ENCODE data around the gene GSK3B.

The GSK3B gene

DNA sequence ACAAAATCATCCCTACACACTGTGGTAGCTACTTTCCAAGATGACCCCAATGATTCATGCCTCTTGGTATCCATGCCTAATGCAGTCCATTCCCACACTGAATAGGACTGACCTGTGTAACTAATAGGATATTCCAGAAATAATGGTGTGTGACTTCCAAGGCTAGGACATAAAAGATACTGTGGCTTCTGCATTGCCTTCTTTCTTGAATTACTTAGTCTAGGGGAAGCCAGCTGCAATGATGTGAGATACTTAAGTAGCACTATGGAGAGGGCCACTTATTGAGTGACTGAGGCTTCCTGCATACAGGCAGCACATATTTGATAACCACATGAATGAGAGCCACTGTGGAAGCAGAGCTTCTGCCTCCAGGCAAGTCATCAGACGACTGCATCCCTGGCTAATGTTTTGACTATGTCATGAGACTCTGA, 262.3 kb downstream of the GSK3B start:
- in situ Hi-C loops (cut with HindIII; ENCODE audit: low sequenced_read_pairs): no loop called here

DNA sequence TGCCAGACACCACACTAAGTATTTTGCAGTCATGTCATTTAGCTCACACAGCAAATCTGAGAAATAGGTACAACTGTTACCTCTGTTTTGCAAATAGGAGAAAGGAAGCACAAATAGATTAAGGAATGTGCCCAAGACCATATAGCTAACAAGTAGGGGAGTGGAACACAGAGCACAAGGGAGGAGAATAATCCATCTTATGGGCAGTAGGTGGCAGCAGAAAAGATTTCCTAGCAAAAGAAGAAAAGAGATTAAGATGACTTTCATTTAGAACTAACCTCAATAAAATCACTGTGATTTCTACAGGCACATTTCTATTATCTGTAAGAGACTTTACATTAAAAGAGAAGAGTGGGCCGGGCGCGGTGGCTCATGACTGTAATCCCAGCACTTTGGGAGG, 263.2 kb downstream of the GSK3B start:
- in situ Hi-C loops (cut with HindIII; ENCODE audit: low sequenced_read_pairs): no loop called here

DNA sequence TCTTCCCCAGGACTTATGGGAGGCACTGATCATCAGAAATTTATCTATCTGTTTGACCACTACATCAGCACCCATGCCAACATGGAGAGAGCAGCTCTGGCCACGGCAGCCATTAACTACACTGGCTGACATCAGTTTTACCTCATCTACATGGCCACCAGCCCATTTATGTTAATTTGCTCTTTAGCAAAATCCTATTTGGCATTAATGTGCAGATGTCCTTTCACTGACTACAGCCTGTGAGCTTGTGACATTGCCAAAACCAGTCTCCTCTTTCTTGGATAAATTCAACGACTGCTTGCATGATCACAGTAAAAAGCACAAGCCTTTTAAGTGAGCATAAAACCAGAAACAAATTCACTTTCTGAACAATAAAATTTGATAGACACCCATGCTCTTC, 264.8 kb downstream of the GSK3B start:
- in situ Hi-C loops (cut with HindIII; ENCODE audit: low sequenced_read_pairs): no loop called here

DNA sequence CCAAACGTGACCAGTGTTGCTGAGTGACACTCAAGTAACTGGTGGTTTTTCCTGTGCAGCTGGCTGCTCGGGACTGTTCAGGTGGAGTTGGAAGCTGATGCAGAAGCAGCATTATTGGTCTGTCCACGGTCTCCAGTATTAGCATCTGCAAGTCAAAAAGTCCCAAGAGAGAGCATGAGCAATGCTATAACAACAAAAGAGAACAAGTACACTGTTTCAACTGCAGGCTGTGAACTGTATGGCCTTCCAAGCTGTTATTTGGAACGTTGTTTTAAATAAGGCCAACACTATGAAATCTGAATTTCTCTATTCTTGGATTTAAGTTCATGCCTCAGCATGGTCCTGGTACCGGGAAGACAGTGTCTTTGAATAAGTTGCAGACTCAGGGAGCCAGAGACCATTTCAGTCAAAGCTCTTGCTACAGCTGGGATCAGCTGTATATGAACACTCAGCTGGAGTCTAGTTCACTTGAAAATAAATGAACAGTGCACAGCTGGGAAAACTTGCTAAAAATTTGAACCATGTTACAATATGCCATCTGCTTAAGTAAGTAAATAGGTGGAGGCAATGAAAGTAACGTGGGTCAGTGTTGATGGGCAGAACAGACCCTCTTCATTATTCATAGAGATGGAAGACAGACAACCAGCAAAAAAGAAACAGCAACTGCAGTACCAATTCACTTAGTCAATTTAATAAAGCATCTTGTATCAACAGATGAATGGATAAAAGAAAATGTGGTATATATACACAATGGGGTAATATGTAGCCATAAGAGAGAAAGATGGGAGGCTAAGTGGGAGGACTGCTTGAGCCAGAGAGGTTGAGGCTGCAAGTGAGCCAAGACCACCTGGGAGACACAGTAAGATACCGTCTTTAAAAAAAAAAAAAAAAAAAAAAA, 267.3 kb downstream of the GSK3B start:
- in situ Hi-C loops (cut with HindIII; ENCODE audit: low sequenced_read_pairs): no loop called here

DNA sequence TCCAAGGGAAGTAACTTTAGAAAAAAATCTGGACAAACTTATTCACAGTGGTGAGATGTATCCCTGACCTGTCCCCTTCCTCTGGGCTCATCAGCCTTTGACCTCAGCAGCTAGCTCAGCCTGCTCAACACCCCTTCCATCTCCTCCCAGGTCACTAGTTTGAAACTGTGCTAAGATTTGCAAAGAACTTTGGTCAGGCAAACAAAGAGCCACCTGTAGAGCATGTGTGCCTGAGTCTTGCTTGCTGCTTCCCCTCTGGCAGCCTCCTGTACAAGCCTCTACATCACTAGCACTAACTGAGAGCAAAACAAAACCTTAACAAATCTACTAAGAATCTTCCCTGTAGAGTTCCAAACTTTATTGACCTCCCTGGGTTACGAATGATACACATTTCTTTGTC, 268.4 kb downstream of the GSK3B start:
- in situ Hi-C loops (cut with HindIII; ENCODE audit: low sequenced_read_pairs): no loop called here

DNA sequence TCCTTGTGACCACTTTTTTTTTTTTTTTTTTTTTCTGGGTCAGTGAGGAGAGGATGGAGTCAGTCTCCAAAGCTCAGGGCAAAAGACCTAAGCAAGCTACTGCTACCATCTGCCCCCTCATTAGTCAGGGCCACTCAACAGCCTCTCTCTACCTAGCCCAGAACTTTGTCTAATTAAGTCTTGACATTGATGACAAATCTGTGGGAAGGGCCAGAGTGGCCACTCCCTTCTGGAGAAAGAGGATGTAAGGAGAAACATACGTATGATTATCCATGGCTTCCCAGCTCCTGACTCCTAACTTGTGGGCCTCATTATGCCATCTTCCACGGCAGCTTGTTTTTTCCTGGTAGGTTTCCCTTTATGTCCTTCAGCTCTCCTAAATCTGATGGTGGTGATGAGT, 274.4 kb downstream of the GSK3B start:
- in situ Hi-C loops (cut with HindIII; ENCODE audit: low sequenced_read_pairs): loop anchor here (10.0 kb wide), 1 partner anchor 355 kb away; no protein-coding TSS in a partner anchor

DNA sequence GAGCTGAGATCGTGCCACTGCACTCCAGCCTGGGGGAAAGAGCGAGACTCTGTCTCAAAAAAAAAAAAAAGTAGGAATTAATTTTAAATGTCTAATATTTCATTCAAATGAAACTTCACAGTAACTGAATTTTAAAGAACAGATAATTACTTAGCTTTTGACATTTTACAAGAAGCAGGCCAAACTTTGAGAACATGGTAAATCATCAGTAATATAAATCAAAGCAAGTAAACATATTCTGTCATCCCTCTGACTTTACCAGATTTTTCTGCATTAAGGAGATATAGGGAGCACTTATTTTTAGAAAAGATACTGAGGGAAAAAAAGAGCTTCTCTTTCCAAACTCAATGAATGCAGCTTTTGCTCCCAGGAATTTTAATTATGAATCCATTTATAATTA, 275.3 kb downstream of the GSK3B start:
- in situ Hi-C loops (cut with HindIII; ENCODE audit: low sequenced_read_pairs): loop anchor here (10.0 kb wide), 1 partner anchor 356 kb away; no protein-coding TSS in a partner anchor

DNA sequence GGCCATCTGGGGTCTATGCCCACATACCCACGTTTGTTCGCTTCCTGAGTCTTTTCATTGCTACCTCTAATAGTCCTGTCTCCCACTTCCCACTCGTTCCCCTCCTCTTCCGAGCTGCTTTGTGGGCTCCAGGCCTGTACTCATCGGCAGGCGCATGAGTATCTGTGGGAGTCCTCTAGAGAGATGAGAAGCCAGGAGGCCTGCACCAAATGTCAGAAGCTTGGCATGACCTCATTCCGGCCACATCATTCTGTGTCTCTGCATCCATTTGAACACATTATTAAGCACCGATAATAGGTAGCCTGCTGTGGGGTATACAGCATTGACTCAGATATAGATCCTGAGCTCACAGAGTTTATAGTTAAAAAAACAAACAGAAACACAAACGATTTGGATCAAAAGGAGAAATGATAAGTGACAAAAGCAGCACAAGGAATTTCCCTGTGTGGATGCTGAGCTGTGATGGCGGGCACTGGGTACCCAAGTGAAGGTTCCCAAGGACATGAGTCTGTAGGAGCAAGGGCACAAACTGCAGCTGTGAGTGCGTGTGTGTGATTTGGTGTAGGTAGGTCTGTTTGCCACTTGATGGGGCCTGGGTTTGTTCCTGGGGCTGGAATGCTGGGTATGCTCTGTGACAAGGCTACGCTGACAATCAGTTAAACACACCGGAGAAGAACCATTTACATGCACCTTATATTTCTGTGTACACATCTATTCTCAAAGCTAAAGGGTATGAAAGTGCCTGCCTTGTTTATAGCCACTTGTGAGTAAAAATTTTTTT, 276.5 kb downstream of the GSK3B start:
- in situ Hi-C loops (cut with HindIII; ENCODE audit: low sequenced_read_pairs): loop anchor here (10.0 kb wide), 1 partner anchor 357 kb away; no protein-coding TSS in a partner anchor

DNA sequence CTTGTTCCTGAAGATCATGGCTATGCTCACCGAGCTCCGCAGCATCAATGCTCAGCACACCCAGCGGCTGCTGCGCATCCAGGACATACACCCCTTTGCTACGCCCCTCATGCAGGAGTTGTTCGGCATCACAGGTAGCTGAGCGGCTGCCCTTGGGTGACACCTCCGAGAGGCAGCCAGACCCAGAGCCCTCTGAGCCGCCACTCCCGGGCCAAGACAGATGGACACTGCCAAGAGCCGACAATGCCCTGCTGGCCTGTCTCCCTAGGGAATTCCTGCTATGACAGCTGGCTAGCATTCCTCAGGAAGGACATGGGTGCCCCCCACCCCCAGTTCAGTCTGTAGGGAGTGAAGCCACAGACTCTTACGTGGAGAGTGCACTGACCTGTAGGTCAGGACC, 277.2 kb downstream of the GSK3B start:
- in situ Hi-C loops (cut with HindIII; ENCODE audit: low sequenced_read_pairs): loop anchor here (10.0 kb wide), 1 partner anchor 358 kb away; no protein-coding TSS in a partner anchor

DNA sequence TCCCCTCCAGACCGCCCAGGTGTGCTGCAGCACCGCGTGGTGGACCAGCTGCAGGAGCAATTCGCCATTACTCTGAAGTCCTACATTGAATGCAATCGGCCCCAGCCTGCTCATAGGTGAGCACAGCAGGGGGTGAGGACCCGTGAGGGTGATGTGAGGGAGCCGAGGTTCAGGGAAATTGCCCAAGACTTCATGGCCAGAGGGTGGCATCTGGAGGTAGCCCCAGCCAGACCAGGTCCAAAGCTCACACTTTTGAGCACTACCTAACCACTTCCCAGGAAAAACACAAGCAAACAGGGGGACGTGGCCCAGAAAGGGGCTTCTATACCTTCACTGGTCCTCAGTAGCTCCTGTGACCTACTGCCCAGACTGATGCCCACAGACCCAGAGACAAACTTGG, 278.5 kb downstream of the GSK3B start:
- in situ Hi-C loops (cut with HindIII; ENCODE audit: low sequenced_read_pairs): loop anchor here (10.0 kb wide), 1 partner anchor 359 kb away; no protein-coding TSS in a partner anchor

DNA sequence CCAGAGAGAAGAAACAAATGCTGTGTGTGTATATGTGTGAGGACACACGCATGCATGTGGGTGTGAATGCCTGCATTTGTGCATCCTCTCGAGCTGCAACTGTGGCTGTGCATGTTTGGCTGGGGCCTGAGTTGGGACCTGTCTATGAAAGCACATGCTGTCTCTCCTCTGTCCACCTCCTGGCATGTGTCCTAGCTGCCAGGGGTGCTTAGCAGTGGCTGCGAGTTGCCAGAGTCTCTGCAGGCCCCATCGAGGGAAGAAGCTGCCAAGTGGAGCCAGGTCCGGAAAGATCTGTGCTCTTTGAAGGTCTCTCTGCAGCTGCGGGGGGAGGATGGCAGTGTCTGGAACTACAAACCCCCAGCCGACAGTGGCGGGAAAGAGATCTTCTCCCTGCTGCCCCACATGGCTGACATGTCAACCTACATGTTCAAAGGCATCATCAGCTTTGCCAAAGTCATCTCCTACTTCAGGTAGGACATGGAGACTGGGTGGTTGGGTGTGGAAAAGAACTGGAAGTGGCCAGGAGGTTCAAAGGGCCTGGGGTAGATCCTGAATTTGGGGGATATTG, 281.7 kb downstream of the GSK3B start:
- in situ Hi-C loops (cut with HindIII; ENCODE audit: low sequenced_read_pairs): loop anchor here (10.0 kb wide), 1 partner anchor 362 kb away; no protein-coding TSS in a partner anchor

DNA sequence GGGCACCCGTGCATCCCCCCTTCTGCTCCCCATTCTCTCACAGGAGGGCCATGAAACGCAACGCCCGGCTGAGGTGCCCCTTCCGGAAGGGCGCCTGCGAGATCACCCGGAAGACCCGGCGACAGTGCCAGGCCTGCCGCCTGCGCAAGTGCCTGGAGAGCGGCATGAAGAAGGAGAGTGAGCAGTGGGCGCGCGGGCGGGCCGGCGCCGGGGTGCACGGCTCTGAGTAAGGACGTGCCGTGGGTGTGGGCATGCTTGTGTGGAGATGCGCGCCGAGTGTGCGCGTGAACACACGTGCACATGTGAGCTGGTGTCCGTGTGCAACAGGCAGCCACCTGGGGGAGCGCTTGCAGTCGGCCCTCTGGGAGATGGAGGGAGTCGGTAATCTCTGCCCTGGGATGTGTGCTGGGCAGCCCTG, 284.2 kb downstream of the GSK3B start:
- in situ Hi-C loops (cut with HindIII; ENCODE audit: low sequenced_read_pairs): loop anchor here (10.0 kb wide), 1 partner anchor 365 kb away; no protein-coding TSS in a partner anchor

DNA sequence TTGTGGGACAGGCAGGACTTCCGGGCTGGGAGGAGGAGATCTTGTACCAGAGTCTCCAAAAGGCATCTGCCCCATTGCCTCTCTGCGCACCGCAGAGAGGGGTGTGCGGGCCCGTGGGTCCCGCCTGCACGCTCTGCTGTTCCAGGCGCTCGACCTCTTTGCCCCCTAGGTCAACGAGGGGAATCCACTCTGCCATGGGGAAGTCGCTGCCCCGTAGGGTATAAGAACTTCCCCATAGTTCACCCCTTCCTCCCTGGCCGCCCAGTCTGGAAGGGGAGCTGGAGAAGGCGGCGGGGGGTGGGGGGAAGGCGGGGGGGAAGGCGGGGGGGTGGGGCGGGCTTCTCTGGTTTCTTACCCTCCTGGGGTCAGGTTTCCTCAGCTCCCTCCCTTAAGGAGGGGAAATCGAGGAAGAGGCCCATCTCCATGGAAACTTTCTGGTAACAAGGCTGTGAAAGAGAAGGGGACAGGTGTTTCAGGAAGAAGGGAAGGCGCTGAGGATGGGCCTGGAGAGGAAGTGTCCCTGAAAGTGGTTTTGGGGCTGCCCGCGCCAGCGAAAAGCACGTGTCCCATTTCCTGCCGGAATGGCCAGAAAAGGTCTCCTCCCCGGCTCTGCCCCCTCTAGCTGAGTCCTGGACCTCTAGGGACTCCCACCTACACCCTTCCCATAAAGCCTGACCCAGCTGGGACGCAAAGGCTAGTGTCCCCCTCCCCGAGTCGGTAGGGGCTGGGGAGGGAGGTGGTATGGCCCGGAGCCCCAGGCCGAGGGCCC, 284.8 kb downstream of the GSK3B start:
- in situ Hi-C loops (cut with HindIII; ENCODE audit: low sequenced_read_pairs): loop anchor here (10.0 kb wide), 1 partner anchor 365 kb away; no protein-coding TSS in a partner anchor

DNA sequence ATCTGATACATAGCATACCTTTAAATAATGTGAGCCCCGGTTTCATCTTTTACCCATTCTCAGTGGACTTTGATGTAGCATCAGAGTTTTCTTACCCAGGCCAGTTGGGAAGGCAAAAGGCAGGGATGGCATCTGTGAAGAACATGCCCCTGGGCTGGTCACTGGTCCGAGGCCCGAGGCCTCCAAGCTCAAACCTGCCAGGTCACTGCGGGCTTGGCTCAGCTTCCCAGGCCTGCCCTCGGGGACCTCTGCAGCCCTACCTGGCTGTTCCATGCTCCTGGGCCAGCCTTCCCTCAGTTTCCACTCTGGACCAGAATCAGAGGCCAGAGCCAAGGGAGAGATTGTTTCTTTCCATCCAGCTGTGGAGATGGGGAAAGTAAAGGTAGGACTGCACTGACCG, 285.4 kb downstream of the GSK3B start:
- in situ Hi-C loops (cut with HindIII; ENCODE audit: low sequenced_read_pairs): no loop called here

DNA sequence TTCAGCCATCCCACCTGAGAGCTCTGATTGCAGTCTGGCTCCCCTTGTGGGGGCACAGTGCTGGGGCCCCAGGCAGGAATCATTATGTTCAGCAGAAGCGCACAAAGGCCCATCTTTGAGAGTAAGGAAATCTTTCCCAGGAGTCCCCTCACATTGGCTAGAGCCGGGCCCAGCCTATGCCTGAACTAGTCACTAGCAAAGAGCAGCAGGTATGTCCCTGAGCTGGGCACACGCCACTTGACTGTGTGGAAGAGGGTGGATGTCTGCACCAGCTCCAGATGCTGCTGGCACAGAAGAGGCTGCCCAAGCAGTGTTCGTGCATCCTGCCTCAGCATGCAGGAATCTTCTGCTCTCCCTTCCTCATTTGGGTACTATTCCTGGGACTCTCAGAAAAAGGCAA, 286.0 kb downstream of the GSK3B start:
- in situ Hi-C loops (cut with HindIII; ENCODE audit: low sequenced_read_pairs): no loop called here

DNA sequence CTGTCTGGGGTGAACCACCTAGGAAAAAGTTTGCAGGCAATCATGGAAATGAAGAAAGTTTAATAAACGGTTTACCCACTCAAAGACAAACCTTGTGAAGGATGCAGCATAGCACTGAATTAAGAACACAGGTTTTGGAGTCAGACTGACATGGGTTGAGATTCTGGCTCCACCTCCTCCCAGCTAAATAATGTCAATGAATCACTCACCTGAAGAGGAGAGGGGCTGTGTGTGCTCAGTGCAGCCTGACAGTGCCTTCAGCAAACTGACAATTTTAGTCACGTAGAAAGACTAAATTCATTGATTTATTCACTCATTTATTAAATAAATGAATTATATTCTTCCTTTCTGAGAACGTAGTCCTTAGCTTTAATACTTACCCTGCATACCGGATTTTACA, 293.4 kb downstream of the GSK3B start:
- in situ Hi-C loops (cut with HindIII; ENCODE audit: low sequenced_read_pairs): no loop called here

DNA sequence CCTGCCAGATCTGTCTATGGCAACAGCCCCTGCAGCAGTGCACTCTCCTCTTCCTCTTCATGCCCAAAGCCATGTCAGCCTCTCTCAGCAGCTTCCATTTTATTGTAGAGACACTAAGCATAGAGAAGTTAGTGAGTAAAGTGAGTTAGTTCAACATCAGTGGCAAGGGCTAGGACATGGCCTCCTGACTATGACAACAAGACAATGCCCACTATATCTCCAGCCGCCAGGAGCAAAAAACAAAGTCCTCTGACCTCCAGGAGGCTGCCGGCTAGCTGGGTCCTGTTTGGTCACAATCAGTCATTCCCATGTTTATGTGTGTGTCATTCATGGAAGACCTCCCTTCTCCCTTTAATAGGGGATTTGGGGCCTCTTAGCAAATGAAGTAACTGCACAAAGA, 297.5 kb downstream of the GSK3B start:
- in situ Hi-C loops (cut with HindIII; ENCODE audit: low sequenced_read_pairs): no loop called here

DNA sequence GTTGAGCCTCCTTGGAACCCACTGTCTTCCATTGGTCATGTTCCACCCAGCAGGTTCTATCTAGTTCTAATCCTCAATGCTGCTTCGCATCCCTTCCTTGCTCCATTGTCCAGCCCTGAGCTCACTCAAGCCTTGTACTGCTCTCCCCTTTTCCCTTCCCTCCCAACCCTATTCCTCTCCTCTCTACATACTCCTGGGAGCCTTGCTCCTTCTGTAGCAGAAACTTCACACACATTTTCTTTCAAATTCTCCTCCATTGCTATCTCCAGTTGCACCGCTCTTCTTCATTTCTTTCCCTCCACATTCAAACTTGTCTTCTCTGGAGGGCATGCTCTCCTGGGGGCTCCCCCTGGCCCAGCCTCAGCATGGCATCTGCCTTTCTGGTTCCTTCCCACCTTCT, 297.9 kb downstream of the GSK3B start:
- in situ Hi-C loops (cut with HindIII; ENCODE audit: low sequenced_read_pairs): no loop called here

DNA sequence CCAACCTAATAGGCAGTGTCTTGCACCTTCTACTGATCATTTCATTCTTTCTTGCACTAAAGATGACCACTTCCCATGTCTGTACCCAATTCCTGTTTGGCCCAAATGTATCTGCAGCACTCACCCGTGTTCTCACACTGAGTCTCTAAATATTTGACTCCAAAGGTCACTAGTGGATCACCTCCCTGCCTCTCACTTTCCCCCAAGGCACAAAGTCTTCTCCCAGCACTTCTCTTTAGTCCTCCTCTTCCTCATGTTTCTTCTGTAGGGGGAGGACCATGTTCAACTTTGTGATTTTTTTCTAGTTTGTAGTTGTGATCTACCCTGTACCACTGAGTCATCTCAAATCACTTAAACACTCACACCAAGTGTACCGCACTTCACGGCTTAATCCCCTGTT, 298.4 kb downstream of the GSK3B start:
- in situ Hi-C loops (cut with HindIII; ENCODE audit: low sequenced_read_pairs): no loop called here

DNA sequence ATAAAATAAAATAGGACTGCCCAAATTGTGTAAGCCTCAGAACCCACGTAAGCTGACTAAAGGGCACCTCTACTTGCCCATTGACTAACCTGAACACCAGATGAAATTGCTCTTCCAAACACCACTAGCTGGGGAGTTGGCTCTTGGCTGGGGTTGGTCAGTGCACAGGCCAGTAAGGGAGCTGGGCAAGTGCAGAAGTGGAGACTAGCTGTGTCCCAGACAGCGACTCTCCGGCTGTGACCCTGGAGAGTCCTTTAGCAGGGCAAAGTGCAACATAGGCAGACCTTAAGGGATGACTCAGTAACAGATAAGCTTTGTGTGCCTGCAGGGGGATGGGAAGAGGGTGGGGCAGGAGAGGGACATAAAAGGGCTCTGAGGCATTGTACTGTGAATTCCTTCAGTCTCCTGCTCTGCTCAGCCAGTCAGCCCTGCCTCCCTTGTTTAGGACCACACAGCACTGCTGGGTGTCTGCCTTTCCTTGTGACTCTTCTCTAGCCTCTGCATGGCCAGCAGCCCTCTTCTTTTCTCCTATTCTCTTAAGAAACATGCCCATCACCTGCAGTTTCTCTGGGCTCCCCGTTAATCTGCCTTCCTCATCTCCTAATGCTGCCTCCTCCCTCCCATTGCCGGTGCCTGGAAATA, 299.2 kb downstream of the GSK3B start:
- in situ Hi-C loops (cut with HindIII; ENCODE audit: low sequenced_read_pairs): no loop called here

All from endothelial cell of hepatic sinusoid (primary cell).